ENCODE results near the gene PTPRG. TPM values are rescaled to one million over a fixed set of nuclear protein-coding genes. Genes with fewer than 3 reads are reported as not detected.

Gene PTPRG
- total RNA-seq, 1 experiment from 2014 or later = 32.1 TPM

- CTCF ChIA-PET = no interaction called here
Observed at GRCh38 chr3:61666615-61667330, 105.4 kb downstream of the PTPRG start.

More at GRCh38 chr3:61666615-61667330, 105.4 kb downstream of the PTPRG start:
- Histone ChIP-seq H3K27me3 (ENCODE audit: insufficient read depth, low read length) (no peaks in the 10 kb centered on the region), H3K4me2 (ENCODE audit: low read length) (no peak overlapping the region), H3K9ac (ENCODE audit: low read length) (no peak overlapping the region), H4K20me1 (ENCODE audit: insufficient read depth) (no peaks in the 10 kb centered on the region; the same call in 1 of the 2 replicates), H3K4me3 (replicated peaks in 1 of 2; ENCODE audit: low read depth in 1 of 2, low read length in 2 of 2) (no peak overlapping the region), H3K9me3 (ENCODE audit: control insufficient read depth in 1 of 2, insufficient read depth in 1 of 2, low read depth in 1 of 2, low read length in 2 of 2) (no peaks in the 10 kb centered on the region), H3K27ac (ENCODE audit: low read depth, low read length) (no peak overlapping the region), H3K79me2 (ENCODE audit: insufficient read depth, low read length) (peaks cover 17% of the 10 kb centered on the region), H3K9me2 (ENCODE audit: insufficient read depth) (no peaks in the 10 kb centered on the region), H2AFZ (ENCODE audit: low read depth, low read length, poor library complexity, severe bottlenecking) (no peak overlapping the region), H3K4me1 (ENCODE audit: control insufficient read depth in 1 of 2, insufficient read depth in 2 of 2, low read length in 2 of 2) (peaks cover 33 to 45% of the 10 kb centered on the region in 2 experiments), H3K36me3 (ENCODE audit: control insufficient read depth in 1 of 2, insufficient read depth in 2 of 2, low read length in 2 of 2) (no peaks in the 10 kb centered on the region)
- ChIA-PET RAD21 (ENCODE audit: low non-redundant PET in 1 of 2, low total read pairs in 2 of 2, uncharacterized antibody in 2 of 2, unreplicated experiment in 2 of 2) (no interaction called here), POLR2A (no interaction called here)
- no TSS peak for BruUV-seq (replicated peaks)
- intact Hi-C loops (cut with micrococcal nuclease) = loop anchor here (10.0 kb wide), 1 partner anchor 518 kb away; no protein-coding TSS in a partner anchor
- DNase-seq (ENCODE audit: low read depth, low spot score) (no peak), ATAC-seq (no peak)
- TF ChIP-seq EGR1 (IDR thresholded peaks at IDR 0.05; ENCODE audit: low read depth) = no peak
- no peak for TF ChIP-seq ZFX (IDR thresholded peaks at IDR 0.05)
- TF ChIP-seq ELF1 (IDR thresholded peaks at IDR 0.05; ENCODE audit: borderline replicate concordance, low read depth) = no peak
- no peak for TF ChIP-seq RAD21 (IDR thresholded peaks at IDR 0.05; ENCODE audit: low read depth)
- no peak for TF ChIP-seq REST (IDR thresholded peaks at IDR 0.05; ENCODE audit: low read depth)
- TF ChIP-seq ZNF274 (IDR thresholded peaks at IDR 0.05; ENCODE audit: low read depth, low read length) = no peak
- TF ChIP-seq CBX3 (IDR thresholded peaks at IDR 0.05; ENCODE audit: low read depth) = no peak
- no peak for TF ChIP-seq EZH2 (IDR thresholded peaks at IDR 0.05)
- TF ChIP-seq ZBTB33 (IDR thresholded peaks at IDR 0.05; ENCODE audit: extremely low read depth, insufficient replicate concordance, low read length) = no peak
